GM19372 (cell line): ENCODE measurements around the gene CACTIN.

Experiments
- ATAC-seq: cut with Tn5 transposase; IDR thresholded peaks from one replicate; pipeline ENCODE4 v1.9.1; 2021; ENCODE audit warnings: mild to moderate bottlenecking, low read depth, moderate library complexity; ENCODE audit not compliant: unreplicated experiment

Gene CACTIN

GRCh38 chr19:3613818-3614661 is 12.6 kb downstream of the CACTIN start:
- no peak for ATAC-seq

- no peak for ATAC-seq
Measured at GRCh38 chr19:3612901-3613741, 13.5 kb downstream of the CACTIN start.

- ATAC-seq, result no peak
Measured at GRCh38 chr19:3612330-3612729, 14.3 kb downstream of the CACTIN start.

- ATAC-seq, result no peak
Measured at GRCh38 chr19:3611841-3612240, 14.7 kb downstream of the CACTIN start.

- ATAC-seq, result no peak
Measured at GRCh38 chr19:3610745-3611717, 15.6 kb downstream of the CACTIN start.

GRCh38 chr19:3609779-3610719 is 16.5 kb downstream of the CACTIN start:
- ATAC-seq, result no peak

- no peak for ATAC-seq
Measured at GRCh38 chr19:3608750-3609322, 17.8 kb downstream of the CACTIN start.

- no peak for ATAC-seq
Measured at GRCh38 chr19:3608079-3608641, 18.4 kb downstream of the CACTIN start.

- no peak for ATAC-seq
Measured at GRCh38 chr19:3607303-3608078, 19.1 kb downstream of the CACTIN start.

GRCh38 chr19:3606690-3607289 is 19.8 kb downstream of the CACTIN start, which contains the start of gene TBXA2R:
TSS of gene TBXA2R (minus strand) at chr19:3606875. CDS start at chr19:3600634, 6,241 bp downstream.
- no peak for ATAC-seq

- ATAC-seq, result no peak
Measured at GRCh38 chr19:3606174-3606689, 20.4 kb downstream of the CACTIN start.

- no peak for ATAC-seq
Measured at GRCh38 chr19:3605770-3606169, 20.8 kb downstream of the CACTIN start.

GRCh38 chr19:3605361-3605760 is 21.2 kb downstream of the CACTIN start:
- ATAC-seq, result no peak

GRCh38 chr19:3604987-3605343 is 21.6 kb downstream of the CACTIN start:
- no peak for ATAC-seq

- no peak for ATAC-seq
Measured at GRCh38 chr19:3604227-3604986, 22.2 kb downstream of the CACTIN start.

- no peak for ATAC-seq
Measured at GRCh38 chr19:3603121-3603811, 23.3 kb downstream of the CACTIN start.
